Uterus (tissue), 4 donors: ENCODE data around the gene TNS2. TPM values are rescaled to one million over a fixed set of nuclear protein-coding genes. Genes with fewer than 3 reads are reported as not detected.
A peak's percentile ranks its signal among the peaks of the same experiment; 100 is the strongest.

ENCODE experiments used
- DNase-seq, 2 donors: peaks; one replicate each; pipeline ENCODE4 v3.0.0-alpha.2; 2019 to 2020
- H3K27ac ChIP-seq, 2 donors: fragments of 200-600 bp; sonication (generic); 1 replicate in 1 of 2; 2 replicates in 1 of 2; pipeline ENCODE4 v1.5.1; 2016 to 2018
- H3K27me3 ChIP-seq, 2 donors: fragments of 200-600 bp; sonication (generic); one replicate each; pipeline ENCODE4 v1.5.1; 2018 to 2019; ENCODE audit warnings: control low read depth in 1 of 2
- H3K36me3 ChIP-seq, 2 donors: fragments of 200-600 bp; sonication (generic); one replicate each; pipeline ENCODE4 v1.5.1; 2019; ENCODE audit warnings: control low read depth in 1 of 2
- H3K4me1 ChIP-seq, 2 donors: fragments of 200-600 bp; sonication (generic); one replicate each; pipeline ENCODE4 v1.5.1; 2018 to 2019; ENCODE audit warnings: control low read depth in 1 of 2
- H3K4me3 ChIP-seq, 2 donors: fragments of 200-600 bp; sonication (generic); 1 replicate in 1 of 2; 2 replicates in 1 of 2; pipeline ENCODE4 v1.5.1; 2018 to 2019; ENCODE audit warnings: mild to moderate bottlenecking in 1 of 2
- H3K9me3 ChIP-seq, 2 donors: fragments of 200-600 bp; sonication (generic); one replicate each; pipeline ENCODE4 v1.5.1; 2019; ENCODE audit warnings: control low read depth in 1 of 2
- CTCF ChIP-seq, 4 experiments: fragments of 200-600 bp in 2 of 4; fragments of 450-650 bp in 2 of 4; sonication (generic) in 2 of 4; IDR thresholded peaks; one replicate each; pipeline ENCODE4 v1.5.1; 2016 to 2019; ENCODE audit warnings: antibody characterized with exemption in 4 of 4, mild to moderate bottlenecking in 2 of 4, moderate library complexity in 1 of 4
- POLR2A ChIP-seq, 2 donors: fragments of 450-650 bp; IDR thresholded peaks; one replicate each; pipeline ENCODE4 v1.6.1; 2016; ENCODE audit warnings: antibody characterized with exemption in 2 of 2, mild to moderate bottlenecking in 1 of 2, moderate library complexity in 1 of 2
- intact Hi-C: fragments of 100-400 bp; cut with DNase I; formaldehyde crosslinking; loops from one replicate; pipeline ENCODE4 v1.15.1; 2023; ENCODE audit warnings: low total_unique reads
- total RNA-seq, 4 donors: library from RNA; depleted of rRNA in 3 of 4; stranded (reverse); fragments of >200 nt in 3 of 4; gene quantifications; one replicate each; pipeline versions ENCODE4 v1.1.0 to v1.2.4, GENCODE V29; 2014 to 2023
- donor health status: DM: yes; HTN: yes; CAD: no.

TNS2 gene
- total RNA-seq, 4 donors from 2014 or later, result 64.0 to 394 (median 112) TPM

DNA sequence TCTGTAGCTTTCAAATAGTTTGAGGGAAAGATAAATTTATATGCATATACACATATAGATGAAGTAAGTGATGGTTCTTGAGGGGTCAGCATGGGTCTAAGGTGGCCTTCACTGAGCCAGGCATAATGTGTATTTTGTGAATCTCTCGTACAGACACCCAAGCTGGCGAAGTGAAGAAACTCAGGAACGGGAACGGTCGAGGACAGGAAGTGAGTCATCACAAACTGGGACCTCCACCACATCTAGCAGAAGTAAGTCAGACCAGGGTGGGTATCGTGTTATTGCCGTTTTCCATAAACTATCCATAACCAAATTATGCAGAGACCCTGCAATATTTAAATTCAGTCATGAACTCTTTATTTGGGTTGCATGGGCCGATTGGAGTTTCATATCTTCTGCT, 15.4 kb upstream of the TNS2 start:
- H3K27me3 ChIP-seq, result no peaks in the 10 kb centered on the region
- DNase-seq, result no peak
- TF ChIP-seq POLR2A (IDR thresholded peaks at IDR 0.05) (no peak), CTCF (IDR thresholded peaks at IDR 0.05) (no peak)
- H3K36me3 ChIP-seq, result peaks cover 0 to 3% of the 10 kb centered on the region in 2 donors
- no peak overlapping the region for H3K4me3 ChIP-seq
- no peaks in the 10 kb centered on the region for H3K4me1 ChIP-seq
- H3K27ac ChIP-seq, result no peak overlapping the region
- intact Hi-C loops, result no loop called here
- no peaks in the 10 kb centered on the region for H3K9me3 ChIP-seq

DNA sequence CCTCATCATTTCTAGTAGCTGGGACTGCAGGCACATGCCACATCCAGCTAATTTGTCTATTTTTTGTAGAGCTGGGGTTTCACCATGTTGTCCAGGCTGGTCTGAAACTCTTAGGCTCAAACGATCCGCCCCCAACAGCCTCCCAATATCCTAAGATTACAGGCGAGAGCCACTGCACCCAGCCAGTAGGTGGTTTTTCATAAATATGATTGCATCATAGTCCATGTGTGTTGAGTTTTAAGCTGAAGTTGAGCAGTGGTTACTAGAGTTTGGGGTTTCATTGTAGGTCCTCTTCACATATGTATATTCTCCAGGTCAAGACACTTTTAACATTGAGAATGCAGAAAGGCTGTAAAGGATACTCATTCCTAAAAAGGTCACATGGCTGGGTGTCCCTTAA, 13.1 kb upstream of the TNS2 start:
- H3K36me3 ChIP-seq, result peaks cover 0 to 3% of the 10 kb centered on the region in 2 donors
- no peaks in the 10 kb centered on the region for H3K27me3 ChIP-seq
- no peak overlapping the region for H3K4me3 ChIP-seq
- H3K27ac ChIP-seq, result no peak overlapping the region
- no peak for DNase-seq
- no peaks in the 10 kb centered on the region for H3K9me3 ChIP-seq
- no peak for TF ChIP-seq POLR2A (IDR thresholded peaks at IDR 0.05)
- no peak for TF ChIP-seq CTCF (IDR thresholded peaks at IDR 0.05)
- H3K4me1 ChIP-seq, result no peaks in the 10 kb centered on the region
- intact Hi-C loops, result no loop called here

- Histone ChIP-seq H3K9me3 (no peaks in the 10 kb centered on the region), H3K36me3 (peaks cover 0 to 3% of the 10 kb centered on the region in 2 donors), H3K4me3 (no peak overlapping the region), H3K27me3 (no peaks in the 10 kb centered on the region), H3K4me1 (peaks cover 0 to 9% of the 10 kb centered on the region in 2 donors), H3K27ac (peak overlapping the region in 1 of 2 donors; percentile 71)
- no peak for DNase-seq
- intact Hi-C loops, result no loop called here
- TF ChIP-seq POLR2A (IDR thresholded peaks at IDR 0.05) (no peak), CTCF (IDR thresholded peaks at IDR 0.05) (no peak)
Observed at GRCh38 chr12:53039851-53040250, 10.0 kb upstream of the TNS2 start.

DNA sequence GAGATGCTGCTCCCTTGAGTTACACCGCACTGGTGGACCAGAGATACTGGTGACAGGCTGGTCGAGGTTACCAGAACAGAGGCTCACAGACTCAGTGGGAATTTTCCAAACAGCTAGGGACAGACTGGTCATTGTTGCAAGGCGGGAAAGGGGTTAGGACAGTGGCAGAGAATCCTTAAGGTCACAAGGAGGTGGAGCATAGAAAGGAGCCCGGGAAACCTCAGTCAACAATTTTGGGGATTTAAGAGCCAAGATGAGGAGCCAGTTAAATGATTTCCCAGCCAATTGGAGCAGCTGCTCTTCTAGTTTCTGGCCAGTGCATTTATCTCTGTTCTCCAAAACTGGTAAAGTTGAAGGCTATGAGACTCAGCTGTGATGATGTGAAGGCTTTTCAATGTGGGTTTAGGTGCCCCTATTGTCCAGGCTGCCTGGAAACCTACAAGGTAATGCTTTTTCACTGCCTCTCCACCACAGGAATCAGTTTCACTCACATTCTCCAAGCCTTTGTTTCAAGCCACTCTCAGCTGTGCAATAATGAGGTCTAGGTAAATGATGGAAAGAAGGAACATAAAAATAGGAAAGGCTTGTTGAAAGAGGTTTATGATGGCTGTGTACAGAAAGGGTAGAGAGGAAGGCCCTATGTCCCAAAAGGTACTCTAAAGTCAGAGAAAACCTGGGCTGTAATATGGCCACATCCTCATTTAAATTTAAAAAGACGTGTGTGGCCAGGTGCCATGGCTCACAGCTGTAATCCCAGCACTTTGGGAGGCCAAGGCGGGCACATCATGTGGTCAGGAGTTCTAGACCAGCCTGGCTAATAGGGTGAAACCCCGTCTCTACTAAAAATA, 7.0 kb upstream of the TNS2 start:
- peaks cover 0 to 9% of the 10 kb centered on the region in 2 donors for H3K4me1 ChIP-seq
- H3K27me3 ChIP-seq, result no peaks in the 10 kb centered on the region
- TF ChIP-seq POLR2A (IDR thresholded peaks at IDR 0.05), result no peak
- no peak for TF ChIP-seq CTCF (IDR thresholded peaks at IDR 0.05)
- no peak overlapping the region for H3K4me3 ChIP-seq
- H3K27ac ChIP-seq, result peak overlapping the region in 1 of 2 donors; percentile 99
- H3K36me3 ChIP-seq, result no peaks in the 10 kb centered on the region
- no peaks in the 10 kb centered on the region for H3K9me3 ChIP-seq
- intact Hi-C loops, result no loop called here
- DNase-seq, result no peak

GRCh38 chr12:53044052-53044581, 5.7 kb upstream of the TNS2 start:
- H3K27me3 ChIP-seq, result no peaks in the 10 kb centered on the region
- H3K4me1 ChIP-seq, result peaks cover 0 to 20% of the 10 kb centered on the region in 2 donors
- peak overlapping the region; percentile 97 to 99 for H3K27ac ChIP-seq
- H3K9me3 ChIP-seq, result no peaks in the 10 kb centered on the region
- no peak for TF ChIP-seq POLR2A (IDR thresholded peaks at IDR 0.05)
- no peak for TF ChIP-seq CTCF (IDR thresholded peaks at IDR 0.05)
- intact Hi-C loops, result no loop called here
- no peaks in the 10 kb centered on the region for H3K36me3 ChIP-seq
- no peak overlapping the region for H3K4me3 ChIP-seq
- peak in 1 of 2 donors; percentile 31 for DNase-seq
